Measurements from ENCODE around the gene SRGAP1.

GRCh38 chr12:63900922-63901793, 56.7 kb downstream of the SRGAP1 start:
- TF ChIP-seq CTCF (conservative IDR thresholded peaks at IDR 0.05): no peak
- no peak for TF ChIP-seq ZFX (IDR thresholded peaks at IDR 0.05)

Data from C4-2B (cell line).